ENCODE data around the gene FUT4. TPM values are rescaled to one million over a fixed set of nuclear protein-coding genes. Genes with fewer than 3 reads are reported as not detected.
"Not testable (repeated sequence)": the region's sequence is repeated elsewhere in the genome, so short reads cannot be mapped to it uniquely, and the experiment has no call there.

The FUT4 gene
- total RNA-seq, 1 donor from 2014 or later, result 7.3 TPM

GRCh38 chr11:94563176-94563847, 19.6 kb downstream of the FUT4 start:
- DNase-seq (ENCODE audit: low spot score in 2 of 2) (peak in 1 of 2 donors; percentile 45), FAIRE-seq (no peak)

GRCh38 chr11:94563848-94564467, 20.2 kb downstream of the FUT4 start:
- DNase-seq (ENCODE audit: low spot score in 2 of 2) (no peak), FAIRE-seq (no peak)

GRCh38 chr11:94567181-94567670, 23.5 kb downstream of the FUT4 start, which contains the start of gene PIWIL4:
Gene PIWIL4, plus strand, starts transcription at chr11:94567368. Its CDS starts 151 bp downstream, at chr11:94567519.
- DNase-seq (ENCODE audit: low spot score in 2 of 2), result no peak
- no peak for FAIRE-seq

GRCh38 chr11:94568200-94568599, 24.5 kb downstream of the FUT4 start:
- no peak for DNase-seq (ENCODE audit: low spot score in 2 of 2)
- FAIRE-seq, result no peak

- DNase-seq (ENCODE audit: low spot score in 2 of 2), result no peak
- no peak for FAIRE-seq
Observed at GRCh38 chr11:94568717-94569116, 25.0 kb downstream of the FUT4 start.

- not testable (repeated sequence) for DNase-seq (ENCODE audit: low spot score in 2 of 2); FAIRE-seq
Observed at GRCh38 chr11:94572975-94573374, 29.3 kb downstream of the FUT4 start.

- DNase-seq (ENCODE audit: low spot score in 2 of 2) (no peak), FAIRE-seq (no peak)
Observed at GRCh38 chr11:94574193-94574961, 30.7 kb downstream of the FUT4 start.

GRCh38 chr11:94576306-94576705, 32.6 kb downstream of the FUT4 start:
- no peak for DNase-seq (ENCODE audit: low spot score in 2 of 2)
- no peak for FAIRE-seq

GRCh38 chr11:94577841-94578240, 34.1 kb downstream of the FUT4 start:
- FAIRE-seq (no peak), DNase-seq (ENCODE audit: low spot score in 2 of 2) (no peak)

- DNase-seq (ENCODE audit: low spot score in 2 of 2) (no peak), FAIRE-seq (no peak)
Observed at GRCh38 chr11:94581926-94582325, 38.2 kb downstream of the FUT4 start.

- FAIRE-seq, result no peak
- DNase-seq (ENCODE audit: low spot score in 2 of 2), result no peak
Observed at GRCh38 chr11:94583213-94583865, 39.6 kb downstream of the FUT4 start.

- no peak for FAIRE-seq
- no peak for DNase-seq (ENCODE audit: low spot score in 2 of 2)
Observed at GRCh38 chr11:94583866-94584500, 40.3 kb downstream of the FUT4 start.

- FAIRE-seq, result no peak
- DNase-seq (ENCODE audit: low spot score in 2 of 2), result no peak
Observed at GRCh38 chr11:94584978-94585377, 41.3 kb downstream of the FUT4 start.

GRCh38 chr11:94585399-94585798, 41.7 kb downstream of the FUT4 start:
- no peak for DNase-seq (ENCODE audit: low spot score in 2 of 2)
- FAIRE-seq, result no peak

GRCh38 chr11:94586546-94586945, 42.8 kb downstream of the FUT4 start:
- DNase-seq (ENCODE audit: low spot score in 2 of 2), result no peak
- FAIRE-seq, result no peak

- FAIRE-seq, result no peak
Observed at GRCh38 chr11:94586978-94587377, 43.3 kb downstream of the FUT4 start.

GRCh38 chr11:94588366-94588942, 44.7 kb downstream of the FUT4 start:
- no peak for FAIRE-seq

More at GRCh38 chr11:94586978-94587377, 43.3 kb downstream of the FUT4 start:
- DNase-seq (ENCODE audit: low spot score in 2 of 2), result no peak

GRCh38 chr11:94590352-94591041, 46.8 kb downstream of the FUT4 start:
- FAIRE-seq (no peak), DNase-seq (ENCODE audit: low spot score in 2 of 2) (no peak)

More at GRCh38 chr11:94588366-94588942, 44.7 kb downstream of the FUT4 start:
- no peak for DNase-seq (ENCODE audit: low spot score in 2 of 2)

- FAIRE-seq, result no peak
- DNase-seq (ENCODE audit: low spot score in 2 of 2), result no peak
Observed at GRCh38 chr11:94593030-94593429, 49.3 kb downstream of the FUT4 start.

All from frontal cortex (tissue), 4 donors.